HL-60 (cell line): ENCODE data around the gene POLR2L.

Experiments used
- DNase-seq, 2 experiments: peaks; one replicate each; pipeline ENCODE4 v3.0.0-alpha.2; 2010 to 2020; ENCODE audit warnings: low read depth in 1 of 2, low spot score in 1 of 2
- H3K27ac ChIP-seq: fragments of 250-450 bp; sonication (Bioruptor Pico); replicated peaks from 2 replicates; pipeline ENCODE4 v1.5.1; 2020; ENCODE audit warnings: mild to moderate bottlenecking, moderate library complexity
- H3K27me3 ChIP-seq: fragments of 250-450 bp; sonication (Bioruptor Pico); 2 replicates; pipeline ENCODE4 v1.5.1; 2021; ENCODE audit warnings: mild to moderate bottlenecking, moderate library complexity; ENCODE audit not compliant: insufficient read depth, poor library complexity, severe bottlenecking
- H3K4me3 ChIP-seq: replicated peaks from 2 replicates; pipeline ENCODE4 v1.5.1; 2011; ENCODE audit warnings: mild to moderate bottlenecking, control low read depth, low read length; ENCODE audit not compliant: insufficient read depth
- CTCF ChIP-seq: IDR thresholded peaks from one replicate; pipeline ENCODE4 v1.5.1; 2011; ENCODE audit warnings: low read length, control low read depth, inconsistent platforms; ENCODE audit not compliant: insufficient read depth
- GABPA ChIP-seq: IDR thresholded peaks from 2 replicates; pipeline ENCODE4 v1.6.1; 2012; ENCODE audit warnings: low read depth
- POLR2AphosphoS5 ChIP-seq: IDR thresholded peaks from 2 replicates; pipeline ENCODE4 v1.6.1; 2012; ENCODE audit warnings: low read depth
- REST ChIP-seq: IDR thresholded peaks from 2 replicates; pipeline ENCODE4 v1.6.1; 2012; ENCODE audit warnings: low read depth; ENCODE audit not compliant: insufficient replicate concordance
- SPI1 ChIP-seq: IDR thresholded peaks from 2 replicates; pipeline ENCODE4 v1.6.1; 2012; ENCODE audit warnings: low read depth, mild to moderate bottlenecking, borderline replicate concordance

The POLR2L gene

GRCh38 chr11:853682-854448 lies 11.5 kb upstream of the POLR2L start:
- no peak for TF ChIP-seq REST
- TF ChIP-seq SPI1 = no peak
- no peak for TF ChIP-seq GABPA
- no peak for TF ChIP-seq CTCF
- TF ChIP-seq POLR2AphosphoS5 = no peak
- Histone ChIP-seq H3K27me3 (peaks cover 5% of the 10 kb centered on the region), H3K4me3 (no peak overlapping the region), H3K27ac (no peak overlapping the region)
- no peak for DNase-seq

GRCh38 chr11:852762-853161 lies 10.4 kb upstream of the POLR2L start:
- no peak for DNase-seq
- no peak overlapping the region for H3K27ac ChIP-seq
- H3K4me3 ChIP-seq = no peak overlapping the region
- peaks cover 11% of the 10 kb centered on the region for H3K27me3 ChIP-seq
- no peak for TF ChIP-seq REST
- TF ChIP-seq SPI1 = no peak
- no peak for TF ChIP-seq GABPA
- TF ChIP-seq POLR2AphosphoS5 = no peak

DNA sequence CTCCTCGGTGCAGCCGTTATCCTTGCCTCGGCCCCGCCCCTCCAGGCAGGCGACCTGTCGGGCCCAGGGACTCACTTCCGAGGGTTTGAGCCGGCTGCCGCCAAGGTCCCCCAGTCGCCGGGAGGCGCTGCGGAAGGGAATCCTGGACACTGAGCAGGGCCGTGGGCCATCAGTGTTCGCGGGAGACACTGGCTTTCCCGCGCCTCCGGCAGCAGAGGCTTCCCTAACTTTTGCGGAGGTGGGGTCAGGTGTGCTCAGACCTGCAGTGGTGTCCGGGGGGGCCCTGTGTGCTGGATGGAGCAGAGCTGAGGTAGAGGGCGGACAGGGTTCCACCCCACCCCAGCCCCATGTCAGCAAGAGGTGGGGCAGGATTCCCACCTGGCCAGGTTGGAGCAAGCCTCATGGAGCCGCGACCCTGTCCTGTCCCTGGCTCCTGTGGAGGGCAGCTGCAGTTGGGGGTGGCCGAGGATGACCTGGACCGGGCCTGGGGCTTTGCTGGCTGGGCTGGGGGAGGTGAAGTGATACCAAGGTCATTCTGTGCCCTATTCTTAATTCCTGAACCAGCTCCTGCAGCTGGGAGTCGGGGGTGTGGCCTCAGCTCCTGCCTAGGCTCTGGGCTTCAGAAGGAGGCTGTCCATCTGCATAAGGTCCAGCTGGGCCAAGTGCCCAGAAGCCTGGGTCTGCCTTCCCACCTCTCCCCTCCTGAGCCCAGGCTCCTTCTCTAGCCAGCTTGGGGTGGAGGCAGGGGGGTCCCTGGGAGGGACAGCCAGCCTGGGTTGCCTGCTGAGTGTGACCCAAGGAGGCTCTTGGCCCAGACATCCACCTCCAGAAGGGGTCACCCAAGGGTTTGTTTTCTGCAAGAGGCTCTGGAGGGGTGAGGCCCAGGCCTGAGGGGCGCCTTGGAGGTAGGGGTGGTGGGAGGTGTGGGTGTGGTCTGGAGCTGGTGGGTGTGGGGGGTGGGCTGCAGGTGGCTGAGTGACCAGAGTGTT lies 8.7 kb upstream of the POLR2L start:
- H3K27me3 ChIP-seq = peaks cover 11% of the 10 kb centered on the region
- TF ChIP-seq GABPA = no peak
- TF ChIP-seq POLR2AphosphoS5 = no peak
- no peak for TF ChIP-seq SPI1
- TF ChIP-seq CTCF = no peak
- no peak for TF ChIP-seq REST
- H3K4me3 ChIP-seq = no peak overlapping the region

More for the DNA sequence above, 8.7 kb upstream of the POLR2L start:
- no peak for DNase-seq
- no peak overlapping the region for H3K27ac ChIP-seq
